Stimulated activated naive CD4-positive, alpha-beta T cell treated with Interleukin-2 at 50 U/mL for 16 hours (primary cell): ENCODE data around the gene MED14.

ENCODE experiments used
- DNase-seq: peaks from one replicate; lab custom pipeline; 2025; lab: John Stamatoyannopoulos, UW

The MED14 gene

DNA sequence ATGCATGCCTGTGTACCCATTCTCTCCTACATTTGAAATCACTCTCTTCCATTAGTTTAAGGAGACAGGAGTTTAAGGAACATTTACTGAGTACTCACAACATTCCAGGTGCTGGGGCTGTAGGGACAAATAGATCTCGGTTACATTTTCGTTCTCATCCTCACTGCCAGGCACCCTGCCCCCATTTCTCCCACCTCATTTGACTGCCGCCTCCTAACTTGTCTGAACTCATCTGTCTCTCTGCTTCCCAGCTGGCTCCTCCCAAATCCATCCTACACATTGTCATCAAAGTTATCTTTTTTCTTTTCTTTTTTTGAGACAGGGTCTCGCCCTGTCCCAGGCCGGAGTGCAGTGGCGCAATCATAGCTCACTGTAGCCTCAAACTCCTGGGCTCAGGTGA lies 131.9 kb downstream of the MED14 start:
- DNase-seq = no peak
